ENCODE measurements around the gene LRRC8D.

LRRC8D gene

DNA sequence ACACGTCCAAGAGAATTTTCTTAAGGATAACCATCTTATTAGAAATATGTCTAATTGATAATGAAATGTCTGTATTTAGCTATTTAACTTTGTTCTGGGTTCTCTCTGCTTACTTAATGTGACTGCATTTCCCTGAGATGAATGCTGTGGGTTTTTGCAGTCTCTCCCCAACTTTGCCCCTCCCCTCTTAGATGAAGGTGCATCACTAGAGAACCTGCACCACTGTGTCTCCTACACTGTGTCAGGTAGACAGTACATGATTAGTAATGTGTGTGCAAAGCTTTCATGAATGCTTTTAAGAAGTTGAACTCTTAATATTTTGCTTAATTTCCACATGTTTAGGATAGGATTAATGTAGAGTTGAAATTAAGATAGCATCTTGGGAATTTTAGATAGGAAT lies 51.7 kb downstream of the LRRC8D start:
- DNase-seq, result no peak

DNA sequence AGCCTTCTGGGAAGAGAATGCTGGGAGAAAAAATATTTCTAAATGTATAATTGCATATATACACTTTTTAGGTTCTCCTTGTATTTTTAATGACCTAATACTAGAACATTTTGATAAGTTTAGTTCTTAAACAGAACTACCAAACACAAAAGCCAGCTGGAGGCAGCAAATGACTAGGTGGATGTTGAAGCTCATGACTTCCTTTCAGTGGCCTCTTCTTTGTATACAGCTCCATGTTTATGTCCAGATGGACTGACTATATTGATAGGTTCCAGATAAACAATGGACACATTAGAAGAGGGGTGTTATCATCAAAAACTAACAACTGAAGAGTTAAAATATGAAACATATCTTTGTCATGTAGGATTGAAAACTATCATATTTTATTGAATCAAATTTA lies 52.5 kb downstream of the LRRC8D start:
- DNase-seq, result no peak

DNA sequence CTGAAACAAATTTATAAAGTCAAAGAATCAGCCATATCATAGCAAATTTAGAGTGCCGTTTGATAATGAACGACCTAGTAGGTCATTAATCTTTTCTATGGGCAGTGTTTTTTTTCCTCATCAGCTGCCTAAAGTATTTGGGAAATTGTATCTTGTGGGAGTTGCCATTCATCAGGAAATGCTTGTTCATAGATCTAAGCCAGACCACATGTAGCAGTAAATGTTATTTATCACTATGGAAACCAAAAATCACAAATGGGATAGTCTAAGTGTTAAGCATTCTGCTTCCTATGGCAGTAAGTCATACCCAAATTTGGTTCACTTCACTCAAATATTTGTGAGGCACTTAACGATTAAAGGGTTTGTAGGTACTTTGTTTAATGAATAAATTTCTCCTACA lies 52.9 kb downstream of the LRRC8D start:
- DNase-seq, result no peak

DNA sequence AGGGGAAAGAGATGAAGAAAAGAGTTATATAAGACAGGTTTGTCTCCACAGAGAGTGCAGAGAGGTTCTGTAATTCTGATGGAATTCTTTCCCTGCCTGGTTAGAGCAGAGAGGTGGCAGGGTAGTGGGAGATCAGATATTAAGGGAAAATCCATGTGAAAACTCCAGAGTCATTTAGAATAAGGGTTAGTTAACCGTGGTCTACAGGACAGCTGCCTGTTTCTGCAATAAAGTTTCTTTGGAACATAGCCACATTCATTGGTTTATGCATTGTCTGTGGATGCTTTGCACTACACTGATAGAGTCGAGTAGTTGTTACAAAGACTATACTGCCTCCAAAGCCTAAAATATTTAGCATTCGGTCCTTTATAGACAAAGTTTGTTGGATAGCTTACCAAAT lies 55.6 kb downstream of the LRRC8D start:
- no peak for DNase-seq

DNA sequence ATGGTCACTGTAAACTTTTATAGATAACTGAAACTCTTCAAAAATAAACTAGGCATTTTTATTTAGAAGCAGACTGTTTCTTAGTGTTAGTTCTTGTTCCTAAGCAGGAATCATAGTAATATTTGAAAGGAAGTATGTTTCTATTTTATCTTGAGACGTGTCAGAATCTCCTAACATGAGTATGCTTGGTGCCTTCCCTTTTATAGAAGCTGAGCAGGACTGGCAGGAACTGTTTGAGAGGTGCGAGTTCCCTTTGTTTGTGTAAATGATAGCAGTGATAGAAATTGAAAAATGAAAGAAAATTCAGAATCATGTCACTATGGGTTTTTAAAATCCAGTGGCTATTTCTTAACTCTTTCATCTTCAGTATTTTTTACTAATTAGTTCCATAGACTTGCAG lies 56.9 kb downstream of the LRRC8D start:
- DNase-seq, result no peak

DNA sequence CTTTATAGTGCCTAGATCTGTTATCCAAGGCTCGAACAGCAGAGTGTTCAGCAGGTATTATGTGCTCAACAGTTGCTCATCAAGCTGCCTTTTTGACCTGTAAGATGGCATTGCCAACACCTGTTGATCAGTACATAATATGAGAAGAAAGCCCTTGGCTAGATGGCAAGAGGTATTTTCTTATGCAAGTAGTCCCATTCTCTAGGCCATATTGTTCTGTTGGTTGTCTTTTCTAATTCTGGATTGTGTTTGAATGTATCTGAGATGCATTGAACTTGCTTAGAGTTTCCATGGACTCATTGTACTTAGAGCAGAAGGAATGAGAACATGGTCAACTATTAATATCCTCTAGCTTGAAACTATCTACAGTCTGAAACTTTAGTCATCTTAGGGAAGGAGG lies 57.4 kb downstream of the LRRC8D start:
- no peak for DNase-seq

DNA sequence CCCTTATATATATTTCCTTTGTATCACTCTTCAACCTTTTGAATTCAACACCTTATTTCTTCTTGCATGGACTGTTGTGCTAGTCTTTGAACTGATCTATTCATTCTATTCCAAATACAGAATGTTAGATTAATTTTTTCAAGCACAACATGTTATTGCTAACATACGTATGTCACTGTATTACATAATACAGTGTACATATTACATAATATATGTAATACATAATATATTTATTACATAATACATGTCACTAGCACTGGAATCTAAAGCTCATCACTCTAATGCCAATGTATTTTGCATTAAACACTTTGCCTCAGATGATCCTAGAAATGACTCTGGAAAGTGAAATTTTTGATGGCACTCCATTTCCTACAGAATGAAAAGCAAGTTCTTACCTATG lies 59.8 kb downstream of the LRRC8D start:
- DNase-seq, result no peak

DNA sequence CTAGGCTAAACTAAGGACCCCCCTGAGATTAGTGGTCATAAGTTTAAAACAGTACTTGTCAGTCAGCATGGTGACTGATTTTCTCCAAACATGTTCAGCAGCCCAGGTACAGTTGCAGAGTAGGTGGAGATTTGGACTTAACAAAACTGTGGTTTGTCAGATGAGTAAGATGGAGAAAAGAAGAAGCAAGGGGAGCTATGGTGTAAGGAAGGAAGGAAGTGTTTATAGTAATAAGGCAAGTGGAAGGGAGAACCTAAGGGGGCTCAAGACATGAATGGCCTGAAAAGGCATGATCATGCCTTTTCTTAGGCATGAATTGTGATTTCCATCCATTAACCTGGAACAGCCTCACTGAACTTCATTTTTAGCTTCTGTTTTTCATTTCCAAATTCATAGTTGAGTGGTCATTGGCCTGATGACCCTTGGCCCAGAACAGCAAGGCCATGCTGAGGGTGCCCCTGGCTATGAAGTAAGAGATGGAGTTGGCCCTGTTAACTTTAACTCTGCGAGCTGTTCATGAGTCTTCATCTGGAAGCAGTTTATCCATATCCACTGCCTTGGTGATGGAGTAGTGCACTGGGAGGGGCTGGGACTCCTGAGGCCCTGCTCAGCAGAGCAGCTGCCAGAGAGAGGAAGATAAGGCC lies 60.7 kb downstream of the LRRC8D start:
- no peak for DNase-seq

DNA sequence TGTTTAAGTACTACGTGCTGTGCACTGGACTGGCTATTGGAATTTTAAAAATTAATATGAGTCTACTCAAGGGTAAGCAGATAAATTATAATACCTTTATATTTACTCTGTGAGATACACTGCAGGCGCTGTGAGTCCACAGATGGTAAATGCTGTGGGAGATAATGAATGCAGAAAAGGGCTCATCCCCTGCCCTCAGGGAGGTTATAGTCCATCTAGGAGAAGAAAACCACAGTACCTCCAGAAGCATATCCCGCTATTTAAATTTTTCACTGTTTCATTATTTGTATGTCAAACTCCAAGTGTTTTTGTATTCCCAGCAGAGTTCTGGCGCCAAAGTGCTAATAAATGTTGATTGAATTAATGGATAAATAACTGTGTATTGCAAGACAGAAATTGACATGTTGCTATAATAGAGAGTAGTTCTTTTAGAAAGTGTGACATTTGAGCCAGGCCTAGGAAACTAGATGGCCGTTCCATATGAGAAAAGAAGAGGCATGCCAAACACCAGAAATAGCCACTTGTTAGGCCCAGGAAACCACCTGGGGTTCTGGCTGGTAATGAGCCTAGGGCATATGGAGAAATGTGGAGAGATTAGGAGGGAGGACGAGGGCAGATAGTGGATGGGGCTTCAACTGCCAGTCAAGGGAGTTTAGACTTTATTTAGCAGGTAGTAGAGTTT lies 61.7 kb downstream of the LRRC8D start:
- DNase-seq, result no peak

DNA sequence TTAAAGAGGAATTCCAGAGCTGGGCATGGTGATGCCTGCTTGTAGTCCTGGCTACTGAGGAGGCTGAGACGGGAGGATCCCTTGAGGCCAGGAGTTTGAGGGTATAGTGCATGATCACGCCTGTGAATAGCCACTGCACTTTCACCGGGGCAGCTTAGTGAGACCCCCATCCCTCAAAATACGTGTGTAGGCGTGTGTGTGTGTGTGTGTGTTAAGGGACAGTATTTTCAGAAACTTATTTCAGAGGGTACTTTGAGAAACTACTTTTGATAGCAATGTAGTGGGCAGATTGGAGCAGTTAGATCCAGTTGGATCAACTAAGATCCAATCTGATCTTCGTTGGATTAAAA lies 62.2 kb downstream of the LRRC8D start:
- no peak for DNase-seq

DNA sequence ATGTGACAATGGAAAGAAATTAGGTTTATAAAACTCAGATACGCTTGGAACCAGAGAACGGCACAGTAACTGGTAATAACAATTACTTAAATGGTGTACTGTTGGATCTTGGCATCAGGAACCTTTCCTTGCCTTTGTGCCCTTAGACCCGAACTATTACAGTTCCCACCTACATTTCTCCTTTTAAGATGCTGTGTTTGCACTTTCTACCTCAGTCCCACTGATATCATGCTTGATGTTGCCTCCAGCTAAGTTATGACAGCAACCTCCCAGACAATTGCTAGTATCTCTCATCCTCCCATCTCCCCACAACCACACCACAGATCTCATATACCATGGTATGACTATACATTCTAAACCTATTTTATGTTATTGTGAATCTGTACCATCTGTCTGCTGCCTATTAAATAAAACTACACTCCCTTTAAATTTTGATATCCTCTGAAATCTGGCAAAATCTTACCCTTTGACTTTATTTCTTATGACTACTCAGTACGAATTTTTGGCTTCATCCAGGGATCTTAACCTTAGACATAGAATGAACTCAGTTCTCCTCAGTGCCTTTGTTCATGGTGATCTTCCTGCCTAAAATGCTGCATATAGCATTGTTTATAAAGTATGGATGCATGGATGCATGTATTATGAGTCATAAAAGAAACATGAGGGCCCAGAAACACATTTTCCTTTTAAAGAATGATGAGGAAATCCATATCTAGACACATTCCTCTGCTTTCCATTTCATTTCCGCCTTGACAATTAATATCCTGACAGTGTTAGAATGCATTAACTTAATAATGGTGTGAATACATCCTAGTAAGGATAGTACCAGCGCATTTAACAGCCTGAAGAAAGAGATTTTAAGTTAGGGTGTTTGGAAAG lies 64.1 kb downstream of the LRRC8D start:
- no peak for DNase-seq

DNA sequence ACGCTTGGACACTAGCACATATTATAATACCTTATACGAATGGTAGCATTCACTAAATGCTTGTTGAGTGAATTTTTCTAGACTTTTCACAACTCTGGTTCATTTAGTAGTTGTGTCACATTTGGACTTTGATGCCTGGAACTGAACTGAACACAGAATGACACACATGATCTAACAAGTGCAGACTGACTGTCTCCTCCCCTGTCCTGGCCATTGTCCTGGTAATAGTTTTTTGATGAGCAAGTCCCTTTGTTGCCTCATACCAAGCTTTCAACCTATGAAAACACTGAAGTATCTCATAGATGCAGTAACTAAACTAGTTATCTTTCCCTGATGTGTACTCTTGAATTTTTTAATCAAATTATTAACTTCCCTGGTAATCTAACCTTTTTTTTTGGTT lies 66.4 kb downstream of the LRRC8D start:
- DNase-seq, result no peak

DNA sequence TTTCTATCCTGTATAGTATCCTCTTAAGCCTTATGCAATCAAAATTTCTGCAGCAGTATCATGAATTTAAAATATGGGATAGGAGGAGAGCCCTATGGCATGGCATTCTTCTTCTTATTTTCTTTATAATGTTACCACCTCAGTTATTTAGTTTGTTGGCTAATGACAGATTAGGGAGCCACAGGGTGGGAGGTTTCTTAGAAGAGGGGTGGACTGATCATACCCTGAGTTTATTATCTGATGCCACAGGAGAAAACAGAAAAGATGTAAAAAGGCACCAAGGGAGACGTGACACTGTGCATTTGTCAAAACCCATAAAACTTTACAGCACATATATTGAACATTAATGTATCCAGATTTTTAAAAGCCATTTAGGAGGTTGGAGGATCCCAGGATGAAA lies 66.9 kb downstream of the LRRC8D start:
- no peak for DNase-seq

DNA sequence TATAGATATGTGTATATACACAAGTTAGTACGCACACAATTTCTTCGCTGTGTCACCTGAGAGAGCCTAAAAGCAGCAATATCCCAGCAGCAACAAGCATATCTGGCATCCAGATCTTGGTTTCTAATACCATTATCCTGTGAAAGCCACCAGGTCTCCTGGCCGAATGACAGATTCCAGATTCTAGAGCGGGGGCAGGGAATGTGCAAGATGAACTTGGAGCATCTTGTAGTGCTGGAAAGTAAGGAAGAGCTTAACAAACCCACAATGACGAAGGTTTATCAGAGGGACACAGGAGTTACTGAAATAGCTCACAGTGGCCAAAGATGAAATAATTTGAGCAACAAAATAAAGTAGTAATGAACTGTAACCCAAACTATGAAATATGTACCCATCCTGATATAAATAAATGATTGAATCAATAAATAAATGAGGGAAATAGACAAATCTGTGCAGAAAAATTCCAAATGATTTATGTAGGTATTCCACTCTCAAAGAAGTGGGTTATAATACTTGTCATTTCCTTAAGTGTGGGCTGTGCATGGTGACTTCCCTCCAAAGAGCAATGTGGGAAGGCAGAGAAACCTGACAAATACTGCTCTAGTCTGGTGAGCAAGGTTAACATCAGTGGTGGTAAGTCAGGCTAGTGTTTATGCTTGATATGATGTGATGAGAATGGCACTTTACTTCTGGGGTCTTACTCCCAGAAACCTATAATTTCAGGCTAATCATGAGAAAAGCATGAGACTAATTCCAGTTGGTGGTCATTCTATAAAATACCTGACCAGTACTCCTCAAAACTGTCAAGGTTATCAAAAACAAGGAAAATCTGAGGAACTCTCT lies 67.9 kb downstream of the LRRC8D start:
- no peak for DNase-seq

DNA sequence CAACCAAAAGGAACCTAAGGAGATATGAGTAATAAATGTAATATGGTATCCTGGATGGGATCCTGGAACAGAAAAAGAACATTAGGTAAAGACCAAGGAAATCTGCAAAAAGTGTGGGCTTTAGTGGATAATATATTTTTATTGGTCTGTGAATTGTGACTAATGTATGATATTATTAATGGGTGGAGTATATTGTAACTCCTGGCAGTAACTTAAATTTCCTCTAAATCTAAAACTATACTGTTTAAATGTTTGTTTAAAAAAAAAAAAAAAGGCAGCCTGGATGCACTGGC lies 68.4 kb downstream of the LRRC8D start:
- no peak for DNase-seq

DNA sequence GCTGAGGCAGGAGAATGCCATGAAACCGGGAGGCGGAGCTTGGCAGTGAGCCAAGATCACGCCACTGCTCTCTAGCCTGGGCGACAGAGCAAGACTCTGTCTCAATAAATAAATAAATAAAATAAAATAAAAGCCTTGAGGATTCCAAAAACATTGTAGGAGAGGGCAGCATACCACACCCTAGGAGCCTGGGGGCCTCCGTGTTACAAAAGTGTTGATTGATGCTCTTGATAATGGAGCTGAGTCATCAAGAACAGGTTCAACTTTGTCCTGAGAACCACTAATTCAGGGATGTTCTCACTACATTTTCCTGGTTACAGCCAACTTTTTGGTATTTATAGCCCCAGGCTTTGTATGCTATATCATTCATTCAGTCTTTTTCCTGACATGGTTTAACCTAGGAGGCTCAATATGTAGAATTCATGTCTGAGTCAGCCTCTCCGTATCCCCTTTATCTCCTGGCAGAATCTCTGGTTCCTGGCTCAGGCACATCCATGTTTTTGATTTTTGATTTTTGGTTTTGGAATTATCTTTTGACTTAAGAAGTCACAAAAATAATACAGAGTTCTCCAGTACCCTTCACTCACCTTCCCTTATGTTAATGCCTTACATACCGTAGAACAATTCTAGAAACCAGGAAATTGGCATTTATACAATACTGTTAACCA lies 69.4 kb downstream of the LRRC8D start:
- no peak for DNase-seq

DNA sequence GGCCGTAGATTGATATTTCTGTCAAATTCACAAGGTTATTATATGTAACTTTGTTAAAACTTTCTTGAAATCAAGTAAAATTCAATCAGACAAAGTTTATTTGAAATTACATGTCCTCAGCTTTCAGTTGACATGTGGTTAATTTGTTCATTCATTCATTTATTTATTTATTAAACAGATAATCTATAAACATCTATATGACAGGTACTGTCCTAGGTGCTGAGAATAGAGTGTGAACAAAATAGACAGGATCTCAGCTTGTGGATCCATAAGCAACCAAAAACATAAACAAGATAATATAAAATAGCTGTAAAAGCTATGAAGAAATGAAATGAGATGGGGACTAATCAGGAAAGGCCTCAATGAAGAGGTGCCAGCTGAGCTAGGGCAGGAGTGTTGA lies 72.0 kb downstream of the LRRC8D start:
- no peak for DNase-seq

DNA sequence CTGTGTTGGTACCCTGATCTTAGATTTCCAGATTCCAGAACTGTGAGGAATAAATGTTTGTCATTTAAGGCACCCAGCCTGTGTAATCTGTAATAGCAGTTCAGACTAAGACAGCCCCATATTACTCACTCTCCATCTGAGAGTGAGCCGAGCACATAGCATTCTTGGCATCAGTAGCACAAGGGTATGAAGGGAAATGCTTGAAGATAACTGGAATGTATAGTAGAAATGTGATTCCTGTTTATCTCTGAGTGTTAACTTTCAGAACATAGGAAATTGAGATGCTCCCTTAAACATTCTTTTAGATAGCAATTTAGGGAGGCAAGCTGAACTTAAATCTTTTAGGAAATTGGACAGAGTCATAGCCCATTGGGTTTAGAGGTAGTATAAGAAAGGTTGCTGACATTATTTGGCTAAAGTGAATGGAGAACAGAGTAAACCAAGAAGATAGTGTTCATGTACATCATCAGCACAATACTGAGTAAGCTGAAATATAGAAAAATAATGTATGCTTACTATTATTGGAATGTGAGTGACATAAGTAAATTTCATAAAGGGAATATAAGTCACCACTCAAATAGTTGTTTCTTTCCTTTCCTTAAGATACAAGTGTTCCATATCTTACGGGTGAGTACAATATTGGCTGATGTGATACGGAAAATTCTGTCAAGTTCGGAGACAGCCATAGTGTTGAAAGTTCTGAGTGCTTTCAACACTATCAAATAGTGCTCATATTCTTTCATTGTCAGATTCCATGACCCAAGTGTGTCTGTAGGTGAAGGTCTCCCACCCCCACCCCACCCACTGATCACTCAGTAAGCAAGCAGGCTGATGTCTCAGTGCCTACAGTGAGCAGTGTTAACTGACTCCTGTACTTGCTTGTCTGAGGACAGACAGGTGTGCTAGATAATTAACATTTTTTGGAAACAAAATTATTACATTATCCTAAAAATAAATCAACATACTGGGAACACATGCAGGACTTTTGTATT lies 73.7 kb downstream of the LRRC8D start:
- no peak for DNase-seq

DNA sequence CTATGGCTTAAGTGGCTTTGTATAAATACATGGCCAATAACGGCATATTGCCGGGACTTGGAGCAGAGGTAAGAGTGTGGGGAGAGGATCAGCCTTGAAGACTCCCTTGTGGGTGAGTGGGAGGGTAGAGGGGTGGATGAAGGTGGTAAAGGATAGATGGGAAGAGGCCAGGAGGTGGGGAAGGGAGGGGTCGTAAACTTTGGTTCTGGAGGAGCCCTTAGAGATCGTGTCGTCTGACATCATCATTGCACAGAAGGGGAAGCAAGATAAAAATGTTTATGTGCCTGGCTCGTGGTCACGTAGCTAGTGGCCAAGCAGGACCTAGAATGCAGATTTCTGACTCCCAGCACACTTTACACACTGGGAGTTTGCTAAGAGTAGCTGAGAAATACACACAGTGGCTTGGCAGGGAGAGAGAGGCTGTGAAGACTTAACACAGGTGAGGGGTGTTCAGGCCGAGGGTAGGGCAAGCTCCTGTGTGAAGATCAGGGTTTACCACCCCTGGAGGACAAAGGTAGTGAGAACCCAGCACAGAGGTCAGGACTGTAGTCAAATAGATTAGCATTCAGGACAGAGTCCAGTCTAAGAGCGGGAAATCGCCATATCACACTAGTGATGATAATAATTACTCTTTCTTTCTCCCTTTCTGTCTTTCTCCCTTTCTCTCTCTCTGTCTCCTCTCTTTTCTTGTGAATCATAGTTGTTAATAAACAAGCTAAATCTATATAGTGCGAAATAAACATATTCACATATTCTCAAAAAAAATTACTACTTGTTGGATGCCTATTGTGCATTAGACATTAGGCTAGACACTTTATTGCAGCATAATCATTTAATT lies 75.5 kb downstream of the LRRC8D start:
- DNase-seq, result no peak

DNA sequence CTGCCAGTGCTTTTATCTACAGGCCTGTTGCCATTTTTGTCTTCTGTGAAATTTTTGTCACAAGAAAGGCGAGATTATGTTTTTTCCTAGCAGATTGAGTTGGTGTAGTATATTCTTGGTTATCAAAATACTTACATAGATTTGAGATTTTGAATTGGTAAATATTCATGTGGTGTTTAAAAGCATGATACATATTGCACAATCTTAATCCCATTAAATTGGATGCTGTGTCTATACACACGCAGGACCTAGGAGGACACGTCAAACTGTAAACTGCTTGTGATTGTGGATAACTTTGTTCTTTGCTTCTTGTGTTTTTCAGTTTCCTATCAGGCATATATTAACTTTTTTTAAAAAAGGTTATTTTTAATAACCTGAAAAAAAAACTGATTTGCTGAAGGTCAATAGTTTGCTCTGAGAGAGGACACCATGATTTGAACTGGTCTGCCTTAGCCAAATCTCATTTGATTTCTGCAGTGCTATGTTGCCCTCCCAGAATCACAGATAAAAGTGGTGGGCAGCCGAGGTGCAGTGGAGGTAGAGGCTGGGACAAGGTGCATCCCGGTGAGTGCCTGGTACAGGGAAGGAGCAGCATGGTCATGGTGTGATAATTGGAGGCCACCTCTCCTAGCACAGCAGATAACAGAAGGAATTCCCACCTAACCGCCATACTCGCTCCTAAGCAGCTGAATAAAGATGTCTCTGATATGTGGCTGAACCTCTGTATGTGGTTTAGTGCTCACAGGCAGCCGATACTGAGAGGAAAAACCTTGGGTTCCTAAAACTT lies 76.7 kb downstream of the LRRC8D start:
- no peak for DNase-seq
